Cardiac fibroblast (primary cell): Measurements from ENCODE around the gene BCL2L2.

Experiments
- DNase-seq, 2 donors: peaks; one replicate each; pipeline versions ENCODE4 v3.0.0 to v3.0.0-alpha.2; 2010; ENCODE audit warnings: low read depth in 2 of 2
- H3K4me3 ChIP-seq, 2 donors: replicated peaks in 1 of 2; 1 replicate in 1 of 2; 2 replicates in 1 of 2; pipeline ENCODE4 v1.5.1; 2011; ENCODE audit warnings: low read depth in 2 of 2, low read length in 2 of 2, mild to moderate bottlenecking in 2 of 2, moderate library complexity in 1 of 2
- TF ChIP-seq, protein P1 (sequence below): IDR thresholded peaks from one replicate; pipeline ENCODE4 v1.5.1; 2011; ENCODE audit warnings: low read depth, mild to moderate bottlenecking, low read length, inconsistent platforms

The BCL2L2 gene

DNA sequence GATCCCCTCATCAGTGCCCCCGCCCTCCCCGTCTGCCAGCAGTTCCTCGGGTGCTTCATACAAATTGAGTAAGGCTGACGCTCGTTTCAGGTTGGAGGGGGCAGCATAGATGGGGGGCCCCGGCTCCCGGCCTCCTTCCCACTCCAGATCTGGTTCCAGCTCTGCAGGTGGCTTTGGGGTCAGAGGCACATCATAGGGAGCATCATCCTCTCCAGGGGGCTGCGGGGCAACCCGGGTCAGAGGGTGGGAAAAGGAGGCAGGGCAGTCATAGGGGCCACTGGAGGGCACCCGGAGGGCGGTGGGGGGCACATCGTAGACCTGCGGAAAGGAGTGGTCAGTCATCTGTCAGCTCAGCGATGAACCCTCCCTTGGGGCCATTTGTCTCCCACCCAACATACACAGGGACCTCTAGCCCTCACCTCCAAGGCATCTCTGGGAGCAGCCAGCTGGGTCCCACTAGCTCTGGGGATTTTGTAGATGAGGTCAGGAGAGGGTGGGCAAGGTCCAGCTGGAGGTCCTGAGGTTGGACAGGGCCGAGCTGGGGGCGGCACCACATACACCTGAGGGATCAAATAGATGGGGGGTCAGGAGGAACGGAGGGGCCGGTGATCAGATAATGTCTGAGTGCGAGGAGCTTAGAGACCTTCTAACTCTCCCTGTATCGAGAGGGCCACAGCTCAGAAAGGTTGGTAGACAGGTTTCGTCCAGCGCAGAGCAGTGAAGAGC lies 53.3 kb downstream of the BCL2L2 start:
- H3K4me3 ChIP-seq, result no peak overlapping the region
- TF ChIP-seq, protein P1, sequence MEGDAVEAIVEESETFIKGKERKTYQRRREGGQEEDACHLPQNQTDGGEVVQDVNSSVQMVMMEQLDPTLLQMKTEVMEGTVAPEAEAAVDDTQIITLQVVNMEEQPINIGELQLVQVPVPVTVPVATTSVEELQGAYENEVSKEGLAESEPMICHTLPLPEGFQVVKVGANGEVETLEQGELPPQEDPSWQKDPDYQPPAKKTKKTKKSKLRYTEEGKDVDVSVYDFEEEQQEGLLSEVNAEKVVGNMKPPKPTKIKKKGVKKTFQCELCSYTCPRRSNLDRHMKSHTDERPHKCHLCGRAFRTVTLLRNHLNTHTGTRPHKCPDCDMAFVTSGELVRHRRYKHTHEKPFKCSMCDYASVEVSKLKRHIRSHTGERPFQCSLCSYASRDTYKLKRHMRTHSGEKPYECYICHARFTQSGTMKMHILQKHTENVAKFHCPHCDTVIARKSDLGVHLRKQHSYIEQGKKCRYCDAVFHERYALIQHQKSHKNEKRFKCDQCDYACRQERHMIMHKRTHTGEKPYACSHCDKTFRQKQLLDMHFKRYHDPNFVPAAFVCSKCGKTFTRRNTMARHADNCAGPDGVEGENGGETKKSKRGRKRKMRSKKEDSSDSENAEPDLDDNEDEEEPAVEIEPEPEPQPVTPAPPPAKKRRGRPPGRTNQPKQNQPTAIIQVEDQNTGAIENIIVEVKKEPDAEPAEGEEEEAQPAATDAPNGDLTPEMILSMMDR, result no peak
- no peak for DNase-seq

DNA sequence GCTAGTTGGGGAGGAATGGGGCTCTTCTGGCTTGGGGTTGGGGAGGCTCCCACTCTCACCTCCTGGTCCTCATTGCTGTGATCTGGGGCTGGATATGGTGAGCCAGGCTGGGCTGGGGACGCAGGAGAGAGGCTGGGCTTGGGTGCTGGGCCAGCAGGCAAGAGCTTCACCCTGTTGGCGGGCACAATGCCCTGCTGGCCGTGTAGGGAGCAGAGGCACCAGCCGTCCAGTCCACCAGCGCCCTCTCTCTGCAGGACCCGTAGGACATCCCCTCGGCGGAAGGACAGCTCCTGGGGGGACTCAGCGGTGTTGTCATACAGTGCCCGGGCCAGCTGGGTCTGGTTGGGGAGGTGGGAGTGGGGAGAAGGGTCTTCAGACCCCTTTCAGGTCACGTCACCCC lies 53.9 kb downstream of the BCL2L2 start:
- no peak overlapping the region for H3K4me3 ChIP-seq
- TF ChIP-seq, protein P1, result no peak
- no peak for DNase-seq

DNA sequence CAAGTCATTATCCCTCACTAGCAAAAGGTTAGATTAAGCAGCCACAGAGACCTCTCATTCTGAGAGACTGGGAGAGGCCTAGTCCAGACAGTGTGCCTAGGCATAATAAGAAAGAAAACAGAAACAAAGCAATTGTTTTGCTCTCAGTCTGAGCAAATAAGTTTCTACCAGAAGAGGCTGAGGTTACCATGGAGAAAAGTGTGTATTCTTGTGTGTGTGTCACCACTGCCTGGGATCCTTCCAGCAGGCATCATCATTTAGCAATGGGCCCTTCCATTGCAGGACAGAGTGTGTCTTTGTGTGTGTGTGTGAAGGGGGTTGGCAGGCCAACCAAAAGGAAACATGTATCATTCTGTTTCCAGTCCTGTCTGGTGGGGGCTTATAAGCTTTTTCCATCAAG lies 54.7 kb downstream of the BCL2L2 start:
- TF ChIP-seq, protein P1, result no peak
- H3K4me3 ChIP-seq, result no peak overlapping the region
- peak; percentile 36 to 64 for DNase-seq
